PFSK-1 (cell line): ENCODE results near the gene RAD51B.

ENCODE experiments used
- FOXP2 ChIP-seq: optimal IDR thresholded peaks from 2 replicates; pipeline ENCODE3; 2011; ENCODE audit warnings: borderline replicate concordance, control low read depth, inconsistent platforms; ENCODE audit not compliant: insufficient read depth; ENCODE audit errors: extremely low read length, extremely low read depth
- POLR2AphosphoS5 ChIP-seq: IDR thresholded peaks from 2 replicates; pipeline ENCODE4 v1.6.1; 2012; ENCODE audit warnings: low read depth, mild to moderate bottlenecking, control low read depth, low read length, moderate library complexity
- SIN3A ChIP-seq: IDR thresholded peaks from 2 replicates; pipeline ENCODE4 v1.6.1; 2012; ENCODE audit warnings: mild to moderate bottlenecking, low read length, moderate library complexity, borderline replicate concordance; ENCODE audit not compliant: insufficient read depth
- TAF1 ChIP-seq: IDR thresholded peaks from 2 replicates; pipeline ENCODE4 v1.6.1; 2012; ENCODE audit warnings: low read length, control low read depth, borderline replicate concordance; ENCODE audit not compliant: insufficient read depth
- TF ChIP-seq, protein P1 (sequence below), 2 experiments: IDR thresholded peaks; 2 replicates each; pipeline versions ENCODE4 v1.6.1 to v1.8.0; 2011 to 2012; ENCODE audit warnings: low read depth in 2 of 2, low read length in 2 of 2, control low read depth in 1 of 2, inconsistent platforms in 1 of 2, mild to moderate bottlenecking in 1 of 2, moderate library complexity in 1 of 2; ENCODE audit not compliant: insufficient read depth in 1 of 2

RAD51B gene

DNA sequence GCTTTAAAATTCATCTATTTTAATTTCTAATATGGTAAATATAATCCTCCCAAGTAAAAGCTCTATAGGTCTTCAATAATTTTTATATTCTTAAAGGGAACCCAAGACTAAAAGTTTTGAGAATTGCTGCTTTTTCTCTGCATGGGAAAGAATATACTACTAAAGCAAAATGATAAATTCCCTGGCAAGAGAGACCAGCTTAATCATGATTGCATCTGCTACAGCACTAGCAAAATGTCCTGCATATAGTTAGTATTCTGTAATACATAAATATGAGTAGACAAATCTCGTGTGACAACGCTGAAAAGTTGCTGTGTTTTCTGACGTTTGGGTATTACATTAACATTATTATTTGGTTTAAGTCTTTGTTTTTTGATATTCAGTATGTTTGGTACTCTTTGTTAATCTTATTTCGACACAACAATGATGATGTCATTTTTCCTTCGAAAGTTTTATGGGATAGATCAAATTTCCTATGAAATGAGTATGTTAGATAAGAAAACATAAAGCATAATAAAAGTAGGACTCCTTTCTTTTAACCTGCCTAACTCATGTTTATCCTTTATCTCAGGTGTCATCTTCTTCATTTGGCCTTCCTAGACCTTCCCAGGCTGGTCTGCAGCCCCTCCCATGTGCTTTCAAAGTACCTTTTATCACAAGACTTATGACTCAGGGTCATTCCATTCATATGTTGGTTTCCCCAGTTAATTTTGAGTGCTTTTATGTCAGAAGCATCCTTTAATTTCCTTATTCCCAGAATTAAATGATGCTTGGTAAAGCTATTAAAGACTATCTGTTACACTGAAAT, 321.9 kb downstream of the RAD51B start:
- TF ChIP-seq POLR2AphosphoS5 (no peak), SIN3A (no peak)

DNA sequence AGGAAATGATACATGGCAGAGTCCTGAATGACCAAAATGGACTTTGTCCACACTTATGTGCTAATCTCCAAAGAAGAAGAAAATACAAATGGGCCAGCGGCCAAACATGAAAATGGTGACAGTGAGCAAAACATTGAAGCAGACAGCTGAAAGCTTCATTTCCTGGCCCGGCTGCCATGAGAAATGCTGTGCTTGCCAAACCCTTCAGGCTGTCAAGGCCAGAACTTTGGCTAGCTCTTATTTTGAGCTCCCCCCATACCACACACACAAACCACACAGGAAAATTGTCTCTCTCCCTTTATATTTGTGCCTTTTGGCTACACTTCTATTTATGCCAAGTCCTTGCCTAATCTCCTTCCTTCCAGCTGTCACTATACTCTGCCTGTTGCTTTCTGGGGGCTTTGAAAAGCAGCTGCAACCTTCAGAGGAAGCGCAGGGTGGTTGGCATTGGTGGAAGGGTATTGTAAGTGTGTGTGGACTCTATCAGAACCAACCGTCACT, 323.8 kb downstream of the RAD51B start:
- TF ChIP-seq POLR2AphosphoS5, result no peak
- TF ChIP-seq, protein P1, sequence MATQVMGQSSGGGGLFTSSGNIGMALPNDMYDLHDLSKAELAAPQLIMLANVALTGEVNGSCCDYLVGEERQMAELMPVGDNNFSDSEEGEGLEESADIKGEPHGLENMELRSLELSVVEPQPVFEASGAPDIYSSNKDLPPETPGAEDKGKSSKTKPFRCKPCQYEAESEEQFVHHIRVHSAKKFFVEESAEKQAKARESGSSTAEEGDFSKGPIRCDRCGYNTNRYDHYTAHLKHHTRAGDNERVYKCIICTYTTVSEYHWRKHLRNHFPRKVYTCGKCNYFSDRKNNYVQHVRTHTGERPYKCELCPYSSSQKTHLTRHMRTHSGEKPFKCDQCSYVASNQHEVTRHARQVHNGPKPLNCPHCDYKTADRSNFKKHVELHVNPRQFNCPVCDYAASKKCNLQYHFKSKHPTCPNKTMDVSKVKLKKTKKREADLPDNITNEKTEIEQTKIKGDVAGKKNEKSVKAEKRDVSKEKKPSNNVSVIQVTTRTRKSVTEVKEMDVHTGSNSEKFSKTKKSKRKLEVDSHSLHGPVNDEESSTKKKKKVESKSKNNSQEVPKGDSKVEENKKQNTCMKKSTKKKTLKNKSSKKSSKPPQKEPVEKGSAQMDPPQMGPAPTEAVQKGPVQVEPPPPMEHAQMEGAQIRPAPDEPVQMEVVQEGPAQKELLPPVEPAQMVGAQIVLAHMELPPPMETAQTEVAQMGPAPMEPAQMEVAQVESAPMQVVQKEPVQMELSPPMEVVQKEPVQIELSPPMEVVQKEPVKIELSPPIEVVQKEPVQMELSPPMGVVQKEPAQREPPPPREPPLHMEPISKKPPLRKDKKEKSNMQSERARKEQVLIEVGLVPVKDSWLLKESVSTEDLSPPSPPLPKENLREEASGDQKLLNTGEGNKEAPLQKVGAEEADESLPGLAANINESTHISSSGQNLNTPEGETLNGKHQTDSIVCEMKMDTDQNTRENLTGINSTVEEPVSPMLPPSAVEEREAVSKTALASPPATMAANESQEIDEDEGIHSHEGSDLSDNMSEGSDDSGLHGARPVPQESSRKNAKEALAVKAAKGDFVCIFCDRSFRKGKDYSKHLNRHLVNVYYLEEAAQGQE (IDR thresholded peaks at IDR 0.05; ENCODE audit: insufficient read depth in 1 of 2, low read depth in 2 of 2, low read length in 2 of 2), result peak in 1 of 2 experiments; percentile 62; a peak in 1 of 4 replicates

DNA sequence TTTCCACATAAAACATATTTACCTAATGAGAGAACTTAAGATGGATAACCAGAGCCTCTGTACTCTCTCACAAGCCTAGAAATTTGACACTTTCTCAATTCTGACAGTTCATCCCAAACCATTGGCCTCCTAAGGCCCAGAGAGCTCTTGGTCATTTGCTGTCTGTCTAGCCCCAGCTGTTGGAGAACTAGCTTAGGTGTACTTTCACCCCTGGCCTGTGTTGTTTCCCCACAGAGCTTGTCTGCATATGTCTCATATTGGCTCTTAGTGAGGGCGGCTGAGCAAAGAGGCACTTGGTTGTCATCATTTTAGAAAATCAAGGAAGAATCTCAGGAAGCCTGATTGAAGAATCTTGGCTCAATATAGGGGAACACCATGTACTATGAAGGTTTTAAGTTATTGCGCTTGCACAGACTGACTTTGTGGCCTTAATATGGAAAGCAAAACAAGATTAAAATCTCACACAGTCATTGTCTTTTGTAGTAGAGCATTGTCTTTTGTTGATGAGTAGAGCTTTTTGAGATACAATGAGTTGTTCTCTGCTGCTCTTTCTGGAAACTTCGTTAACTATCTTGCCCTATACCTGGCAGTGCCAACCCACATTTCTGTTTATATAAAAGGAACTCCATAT, 324.6 kb downstream of the RAD51B start:
- no peak for TF ChIP-seq TAF1
- TF ChIP-seq FOXP2, result no peak
- no peak for TF ChIP-seq SIN3A
- TF ChIP-seq, protein P1 (IDR thresholded peaks at IDR 0.05; ENCODE audit: insufficient read depth in 1 of 2, low read depth in 2 of 2, low read length in 2 of 2), result no peak

DNA sequence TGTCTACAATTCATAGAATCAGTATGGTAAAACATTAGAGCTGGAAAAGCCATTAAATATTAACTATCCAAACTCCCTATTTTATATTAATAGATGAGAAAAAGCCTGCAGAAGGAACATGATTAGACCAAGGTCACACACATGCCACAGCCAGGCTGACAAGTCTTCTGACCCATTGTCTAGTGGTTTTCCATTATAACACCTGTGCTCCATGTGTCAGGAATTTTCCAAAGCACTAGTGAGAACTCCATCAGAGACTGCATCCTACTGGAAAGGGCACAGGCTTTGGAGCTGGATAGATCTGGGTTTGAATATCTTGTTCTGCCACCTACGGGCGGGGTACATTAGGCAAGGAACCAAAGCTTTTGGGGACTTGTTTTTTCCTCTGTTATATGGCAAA, 325.5 kb downstream of the RAD51B start:
- TF ChIP-seq TAF1 (no peak), FOXP2 (no peak), SIN3A (no peak), POLR2AphosphoS5 (no peak)
- TF ChIP-seq, protein P1 (IDR thresholded peaks at IDR 0.05; ENCODE audit: insufficient read depth in 1 of 2, low read depth in 2 of 2, low read length in 2 of 2), result no peak

DNA sequence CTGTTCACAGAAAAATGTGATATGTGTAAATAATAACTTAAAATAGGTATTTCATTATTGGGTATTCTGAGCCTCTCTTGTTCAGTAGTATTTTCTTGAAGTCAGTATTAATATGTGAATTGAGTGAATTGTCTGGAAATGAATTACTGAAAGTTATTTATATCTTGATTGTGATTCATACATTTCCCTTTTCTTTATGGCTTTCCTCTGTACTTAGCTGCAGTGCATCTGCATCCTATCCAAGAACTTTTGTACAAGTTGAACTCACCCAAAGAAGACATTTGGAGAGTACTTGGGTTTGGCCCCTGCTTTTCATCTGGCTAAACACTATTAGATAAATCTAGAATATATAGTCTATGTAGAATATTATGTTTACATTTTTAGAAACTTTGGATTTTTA, 326.0 kb downstream of the RAD51B start:
- TF ChIP-seq, protein P1 (IDR thresholded peaks at IDR 0.05; ENCODE audit: insufficient read depth in 1 of 2, low read depth in 2 of 2, low read length in 2 of 2), result no peak
